CD4-positive, alpha-beta T cell treated with Interleukin-21 for 1 hour (primary cell): ENCODE data around the gene KLHDC7B.
A peak's percentile ranks its signal among the peaks of the same experiment; 100 is the strongest.
"Not testable (repeated sequence)": the region's sequence is repeated elsewhere in the genome, so short reads cannot be mapped to it uniquely, and the experiment has no call there.

Source experiments
- DNase-seq: peaks from one replicate; pipeline ENCODE4 v3.0.0-alpha.2; 2020

The KLHDC7B gene

DNA sequence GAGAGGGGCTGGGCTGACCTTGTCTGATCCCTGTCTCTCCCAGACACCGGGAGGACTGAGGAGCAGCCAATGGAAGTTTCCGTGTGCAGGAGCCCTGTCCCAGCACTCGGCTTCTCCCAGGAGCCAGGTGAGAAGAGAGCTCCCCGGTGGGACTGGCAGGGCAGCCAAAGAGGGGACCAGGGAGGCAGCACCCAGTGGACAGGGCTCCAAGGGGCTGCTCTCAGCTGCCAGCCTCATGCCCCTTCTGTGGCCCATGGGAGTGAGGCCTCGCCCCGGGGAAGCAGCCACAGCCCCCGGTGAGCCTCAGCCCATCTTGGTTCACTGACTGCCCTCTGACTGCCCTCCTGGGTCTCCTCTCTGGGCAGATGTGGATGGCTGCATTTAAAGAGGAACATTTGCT lies 27.1 kb upstream of the KLHDC7B start:
- no peak for DNase-seq

DNA sequence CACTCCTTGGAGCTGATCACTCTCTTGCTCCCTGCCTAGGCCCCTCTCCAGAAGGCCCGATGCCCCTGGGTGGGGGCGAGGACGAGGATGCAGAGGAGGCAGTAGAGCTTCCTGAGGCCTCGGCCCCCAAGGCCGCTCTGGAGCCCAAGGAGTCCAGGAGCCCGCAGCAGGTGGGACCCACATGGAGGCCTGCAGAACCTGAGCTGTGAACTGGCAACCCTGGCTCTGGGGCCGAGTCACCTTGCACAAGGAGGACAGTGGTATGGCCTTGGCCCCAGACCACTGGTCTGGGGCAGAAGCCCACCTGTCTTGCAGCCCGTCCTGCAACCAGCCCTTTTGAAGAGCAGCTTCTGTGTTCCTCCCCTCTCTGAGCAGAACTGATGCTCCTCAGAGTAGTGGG lies 26.5 kb upstream of the KLHDC7B start:
- DNase-seq: no peak

DNA sequence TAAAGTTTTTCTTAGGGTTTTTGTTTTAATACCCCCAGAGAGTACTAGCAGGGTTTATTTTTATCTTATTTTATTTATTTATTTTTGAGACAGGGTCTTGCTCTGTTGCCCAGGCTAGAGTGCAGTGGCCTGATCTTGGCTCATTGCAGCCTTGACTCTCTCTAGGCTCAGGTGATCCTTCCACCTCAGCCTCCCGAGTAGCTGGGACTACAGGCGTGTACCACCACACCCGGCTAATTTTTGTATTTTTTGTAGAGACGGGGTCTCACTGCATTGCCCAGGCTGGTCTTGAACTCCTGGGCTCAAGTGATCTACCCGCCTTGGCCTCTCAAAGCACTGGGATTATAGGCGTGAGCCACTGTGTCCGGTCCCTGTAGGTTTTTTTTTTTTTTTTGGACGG lies 25.5 kb upstream of the KLHDC7B start:
- not testable (repeated sequence) for DNase-seq

GRCh38 chr22:50520826-50521453 lies 24.8 kb upstream of the KLHDC7B start:
- DNase-seq: no peak

DNA sequence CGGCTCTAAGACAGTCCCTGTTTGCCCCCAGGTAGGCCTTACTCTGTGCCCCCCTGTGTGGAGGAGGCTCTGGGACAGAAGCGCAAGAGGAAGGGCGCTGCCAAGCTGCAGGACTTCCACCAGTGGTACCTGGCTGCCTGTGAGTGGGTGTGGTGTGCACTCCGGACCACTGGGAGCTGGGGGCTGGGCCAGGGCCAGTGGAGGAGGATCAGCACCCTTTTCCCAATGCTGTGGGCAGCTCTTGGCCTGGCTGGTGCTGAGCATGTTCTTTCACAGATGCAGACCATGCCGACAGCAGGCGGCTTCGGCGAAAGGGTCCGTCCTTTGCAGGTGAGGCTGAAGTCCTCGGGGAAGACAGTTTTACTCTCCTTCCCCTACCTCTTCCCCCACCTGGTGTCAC lies 24.0 kb upstream of the KLHDC7B start:
- DNase-seq: no peak

DNA sequence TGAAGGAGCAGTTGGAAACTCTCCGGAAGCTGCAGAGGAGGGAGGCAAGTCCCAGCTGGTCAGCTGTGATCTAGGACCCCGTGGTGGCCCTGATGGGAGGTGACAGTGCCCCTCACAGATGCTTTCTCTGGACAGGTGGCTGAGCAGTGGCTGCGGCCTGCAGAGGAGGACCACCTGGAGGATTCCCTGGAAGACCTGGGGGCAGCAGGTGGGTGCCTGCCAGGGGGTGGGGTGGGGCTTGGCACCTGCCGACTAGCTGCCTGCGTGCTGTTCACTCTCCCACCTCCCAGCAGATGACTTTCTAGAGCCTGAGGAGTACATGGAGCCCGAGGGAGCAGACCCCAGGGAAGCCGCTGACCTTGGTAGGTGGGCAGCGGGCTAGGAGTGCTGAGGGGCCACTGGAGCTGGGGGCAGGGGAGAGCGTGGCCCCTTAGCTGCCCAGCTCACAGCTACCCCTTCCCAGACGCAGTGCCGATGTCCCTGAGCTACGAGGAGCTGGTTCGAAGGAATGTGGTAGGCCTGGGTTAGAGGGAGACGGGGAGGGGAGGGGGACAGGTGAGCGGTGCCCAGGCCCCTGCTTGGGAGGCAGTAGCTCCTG lies 23.4 kb upstream of the KLHDC7B start:
- DNase-seq: no peak

DNA sequence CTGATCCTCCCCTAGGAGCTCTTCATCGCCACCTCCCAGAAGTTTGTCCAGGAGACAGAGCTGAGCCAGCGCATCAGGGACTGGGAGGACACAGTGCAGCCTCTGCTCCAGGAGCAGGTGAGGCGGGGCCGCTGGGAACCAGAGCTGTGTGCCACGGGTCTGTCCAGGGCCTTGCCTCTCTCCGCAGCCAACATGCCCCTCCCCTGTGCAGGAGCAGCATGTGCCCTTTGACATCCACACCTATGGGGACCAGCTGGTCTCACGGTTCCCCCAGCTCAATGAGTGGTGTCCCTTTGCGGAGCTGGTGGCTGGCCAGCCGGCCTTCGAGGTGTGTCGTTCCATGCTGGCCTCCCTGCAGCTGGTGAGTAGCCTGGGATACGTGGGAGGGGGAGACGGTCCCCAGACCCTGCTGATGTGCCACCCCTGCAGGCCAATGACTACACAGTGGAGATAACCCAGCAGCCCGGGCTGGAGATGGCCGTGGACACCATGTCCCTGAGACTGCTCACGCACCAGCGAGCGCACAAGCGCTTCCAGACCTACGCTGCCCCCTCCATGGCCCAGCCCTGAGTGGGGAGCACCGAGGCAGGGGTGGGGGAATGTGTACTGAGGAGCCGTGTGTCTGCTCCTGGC lies 22.8 kb upstream of the KLHDC7B start:
- DNase-seq: no peak

DNA sequence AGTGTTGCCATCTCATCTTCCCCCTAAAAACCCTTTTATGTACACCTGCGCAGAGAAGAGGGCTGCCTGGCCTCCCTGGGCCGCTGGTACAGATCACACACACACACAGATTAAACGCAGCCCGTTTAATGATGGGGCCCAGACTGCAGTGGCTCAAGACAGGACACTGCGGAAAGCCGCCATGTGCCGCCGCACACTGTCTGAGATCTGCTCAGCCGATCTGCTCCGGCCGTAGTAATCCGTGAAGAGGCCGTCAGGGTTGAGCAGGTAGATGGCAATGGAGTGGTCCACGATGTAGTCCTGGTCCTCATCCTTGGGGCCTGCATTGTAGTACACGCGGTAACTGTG lies 22.3 kb upstream of the KLHDC7B start:
- DNase-seq: no peak

DNA sequence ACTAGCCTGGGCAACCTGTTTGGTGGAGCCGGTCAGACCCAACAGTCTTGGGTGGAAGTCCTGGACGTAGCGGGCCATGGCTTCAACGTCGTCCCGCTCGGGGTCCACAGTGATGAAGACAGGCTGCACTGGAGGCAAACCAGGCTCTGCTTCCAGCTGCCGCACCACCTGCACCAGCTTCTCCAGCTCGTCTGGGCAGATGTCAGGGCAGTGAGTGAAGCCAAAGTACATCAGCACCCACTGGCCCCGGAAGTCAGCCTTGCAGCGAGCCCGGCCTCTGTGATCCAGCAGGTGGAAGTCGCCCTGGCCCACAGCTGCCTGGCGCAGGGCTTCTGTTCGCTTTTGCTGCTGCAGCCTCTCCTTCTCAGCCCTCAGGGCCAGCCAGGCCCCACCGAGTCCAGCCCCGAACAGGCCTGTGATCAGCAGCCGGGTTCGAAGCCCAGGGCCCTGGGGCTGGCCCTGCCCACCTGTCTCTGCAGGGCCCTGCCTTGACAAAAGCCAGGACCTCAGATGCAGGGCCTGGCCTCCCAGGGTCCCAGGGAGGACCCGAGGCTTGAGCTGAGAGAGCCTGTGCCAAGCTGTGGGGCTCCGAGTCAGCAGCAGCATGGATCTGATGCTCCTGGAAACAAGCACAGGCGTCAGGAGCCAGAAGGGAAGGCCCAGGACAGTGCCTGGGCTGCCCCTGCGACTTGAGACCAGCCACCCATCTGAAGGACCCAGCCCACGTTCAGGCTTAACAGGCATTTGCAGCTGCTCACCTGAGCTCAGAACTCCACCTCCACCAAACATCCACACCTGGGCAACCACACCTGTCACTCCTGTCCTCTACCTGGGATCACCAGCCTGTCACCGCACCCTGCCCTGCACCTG lies 21.7 kb upstream of the KLHDC7B start:
- DNase-seq: no peak

DNA sequence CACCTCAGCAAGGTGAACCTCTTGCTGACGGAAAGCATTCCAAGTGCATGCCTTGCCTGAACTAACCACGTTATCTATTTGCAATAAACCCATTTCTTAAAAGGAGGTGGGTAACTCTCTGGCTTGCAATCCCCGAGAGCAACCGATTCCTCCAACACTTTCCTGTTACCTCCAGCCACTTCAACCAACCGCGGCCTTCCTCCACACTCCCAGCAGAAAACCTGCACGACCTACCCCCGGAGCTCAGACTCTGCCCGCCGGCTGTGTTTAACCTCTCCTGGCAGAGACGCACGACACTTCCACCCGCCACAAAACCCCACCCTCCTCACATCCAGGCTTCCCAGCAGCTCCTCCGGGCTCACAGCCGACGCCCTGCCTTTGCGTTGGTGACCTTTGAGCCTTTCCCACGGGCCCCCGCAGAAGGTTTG lies 21.0 kb upstream of the KLHDC7B start:
- DNase-seq: no peak

DNA sequence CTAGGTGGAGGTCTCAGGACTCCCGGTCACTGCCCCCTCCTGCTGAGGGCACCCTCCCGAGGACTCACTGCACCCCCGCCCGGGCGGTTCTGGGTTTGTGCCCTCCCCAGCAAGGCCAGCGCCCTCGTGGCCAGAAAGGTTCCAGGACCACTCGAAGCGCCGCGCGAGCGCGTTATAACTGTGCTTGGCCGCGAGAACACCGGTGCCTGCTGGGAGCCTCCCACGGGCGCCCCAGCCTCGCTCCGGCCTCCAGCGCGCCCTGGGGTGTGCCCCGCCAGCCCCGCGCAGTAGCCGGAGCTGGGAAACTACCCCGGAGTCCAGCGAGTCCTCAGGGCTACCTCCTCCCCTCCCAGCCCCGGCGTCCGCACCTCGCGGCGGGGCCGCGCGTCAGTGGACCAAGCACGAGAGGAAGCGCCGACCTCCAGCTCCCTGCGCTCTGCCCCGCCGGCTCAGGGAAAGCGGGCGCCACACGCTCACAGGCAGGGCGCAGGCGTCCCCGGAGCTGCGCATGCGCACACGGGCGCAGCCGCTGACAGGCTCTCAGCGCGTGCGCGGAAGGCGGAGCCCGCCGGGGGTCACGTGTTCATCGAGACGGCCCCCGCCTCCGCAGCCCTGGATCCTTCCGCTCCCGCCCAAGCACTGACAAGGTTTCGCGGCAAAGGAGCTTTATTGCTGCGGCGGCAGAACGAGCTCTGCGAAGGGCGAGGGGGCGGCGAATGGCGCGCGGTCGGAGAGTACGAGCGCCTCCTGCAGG lies 20.4 kb upstream of the KLHDC7B start, which contains the start of gene SCO2:
Gene SCO2, minus strand, starts transcription at position 495 of the 754 bp plus-strand sequence. CDS start 1,187 bp downstream, outside the sequence.
- peak; percentile 97 for DNase-seq

DNA sequence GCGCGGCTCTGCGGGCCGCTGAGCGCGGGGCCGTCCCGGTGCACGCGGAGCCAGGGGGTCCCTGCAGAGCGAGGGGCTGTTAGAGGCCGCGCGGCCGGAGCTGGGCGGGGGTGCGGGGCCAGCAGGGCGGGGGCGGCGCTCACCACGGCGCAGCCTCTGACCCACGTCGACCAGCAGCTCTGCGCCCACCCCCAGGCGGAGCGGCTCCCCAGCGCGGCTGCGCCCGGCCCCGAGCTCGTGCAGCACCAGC lies 19.9 kb upstream of the KLHDC7B start:
- no peak for DNase-seq

DNA sequence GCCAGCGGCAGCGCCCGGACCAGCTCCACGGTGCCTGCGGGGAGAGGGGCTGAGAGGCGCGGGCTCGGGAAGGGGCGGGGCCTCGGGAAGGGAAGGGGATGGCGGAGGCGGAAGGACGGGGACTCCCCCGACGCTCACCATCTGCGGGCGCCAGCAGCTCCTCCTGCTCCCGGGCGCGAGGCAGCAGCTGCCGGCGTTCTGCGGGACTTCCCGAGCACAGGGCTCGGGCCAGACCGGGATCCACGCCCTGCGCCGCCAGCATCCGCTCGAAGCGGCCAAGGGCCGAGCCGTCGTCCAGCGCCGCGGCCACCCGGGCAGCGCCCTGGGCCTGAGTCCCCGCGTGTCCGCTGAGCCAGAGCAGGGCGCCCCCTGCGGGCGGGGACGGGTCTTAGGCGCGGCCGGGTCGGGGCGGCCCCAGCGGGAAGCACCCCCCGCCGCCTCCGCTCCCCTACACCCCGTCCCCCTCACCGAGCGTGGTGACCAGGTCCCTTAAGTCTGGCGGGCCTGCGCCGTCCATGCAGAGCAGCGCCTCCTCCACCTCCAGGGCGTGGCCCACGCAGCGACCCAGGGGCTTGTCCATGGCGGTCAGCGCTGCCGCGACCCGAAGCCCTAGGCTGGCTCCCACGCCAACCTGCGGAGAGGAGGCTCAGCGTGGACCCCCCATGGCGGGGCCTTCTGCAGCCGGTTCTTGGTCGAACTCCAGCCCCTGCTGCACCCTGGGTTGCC lies 19.4 kb upstream of the KLHDC7B start:
- DNase-seq: peak; percentile 90

- DNase-seq: peak; percentile 65
Measured at GRCh38 chr22:50526834-50527801, 18.6 kb upstream of the KLHDC7B start.

DNA sequence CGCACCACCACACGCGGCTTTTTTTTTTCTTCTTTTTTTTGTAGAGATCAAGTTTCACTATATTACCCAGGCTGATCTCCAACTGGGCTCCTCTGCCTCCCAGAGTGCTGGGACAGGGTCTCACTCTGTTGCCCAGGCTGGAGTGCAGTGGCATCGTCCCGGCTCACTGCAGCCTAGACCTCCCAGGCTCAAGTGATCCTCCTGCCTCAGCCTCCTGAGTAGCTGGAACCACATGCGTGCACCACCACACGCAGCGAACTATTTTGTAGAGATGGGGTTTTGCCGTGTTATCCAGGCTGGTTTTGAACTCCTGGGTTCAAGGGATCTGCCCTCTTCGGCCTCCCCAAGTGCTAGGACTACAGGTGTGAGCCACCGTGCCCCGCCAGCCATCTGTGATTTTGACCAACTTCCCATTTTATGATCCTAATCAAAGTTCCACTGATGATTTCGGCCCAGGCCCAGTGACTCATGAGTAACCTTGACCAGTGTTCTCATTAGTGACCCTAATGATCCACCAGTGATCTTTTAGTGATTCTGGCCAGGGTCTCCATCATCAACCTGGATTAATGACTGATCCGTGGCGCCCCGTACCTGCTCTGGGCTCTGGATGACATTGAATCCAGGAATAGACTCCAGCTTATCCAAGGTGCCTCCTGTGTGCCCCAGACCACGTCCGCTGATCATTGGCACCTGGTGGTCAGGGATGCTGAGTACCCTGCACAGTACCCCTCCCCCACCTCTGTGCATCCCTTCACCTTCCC lies 17.6 kb upstream of the KLHDC7B start:
- DNase-seq: no peak

DNA sequence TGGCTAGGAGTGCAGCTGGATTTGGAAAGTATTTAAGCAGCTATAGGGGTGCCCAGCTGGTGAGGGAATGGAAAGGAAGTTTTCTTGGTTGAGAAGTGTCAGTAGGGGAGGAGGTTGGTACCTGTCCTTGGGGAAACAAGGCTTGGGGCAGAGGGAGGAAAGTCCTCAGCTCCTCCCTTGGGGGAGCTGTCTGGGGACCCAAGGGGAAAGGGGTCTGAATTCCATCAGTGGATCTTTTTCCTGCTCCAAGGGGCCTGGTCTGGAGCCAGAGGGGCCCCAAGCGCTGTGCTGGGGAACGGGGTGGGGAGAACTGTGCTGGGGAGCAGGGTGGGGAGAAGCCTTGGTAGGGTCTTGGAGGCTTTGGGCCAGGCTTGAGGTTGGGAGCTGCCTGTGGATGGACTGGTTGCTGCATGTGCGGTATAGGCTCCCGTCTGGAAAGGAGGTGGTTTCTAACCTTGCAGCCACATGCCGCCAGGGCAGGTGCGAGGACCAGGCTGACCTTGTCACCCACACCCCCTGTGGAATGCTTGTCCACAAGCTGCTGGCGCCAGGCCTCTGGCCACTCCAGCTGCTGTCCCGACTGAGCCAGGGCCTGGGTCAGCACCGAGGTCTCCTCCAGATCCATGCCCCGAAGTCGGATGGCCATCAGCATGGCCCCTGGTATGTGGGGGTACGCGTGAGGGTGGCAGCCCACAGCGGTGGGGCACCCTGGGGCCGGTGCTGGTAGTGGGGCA lies 16.9 kb upstream of the KLHDC7B start:
- DNase-seq: no peak

DNA sequence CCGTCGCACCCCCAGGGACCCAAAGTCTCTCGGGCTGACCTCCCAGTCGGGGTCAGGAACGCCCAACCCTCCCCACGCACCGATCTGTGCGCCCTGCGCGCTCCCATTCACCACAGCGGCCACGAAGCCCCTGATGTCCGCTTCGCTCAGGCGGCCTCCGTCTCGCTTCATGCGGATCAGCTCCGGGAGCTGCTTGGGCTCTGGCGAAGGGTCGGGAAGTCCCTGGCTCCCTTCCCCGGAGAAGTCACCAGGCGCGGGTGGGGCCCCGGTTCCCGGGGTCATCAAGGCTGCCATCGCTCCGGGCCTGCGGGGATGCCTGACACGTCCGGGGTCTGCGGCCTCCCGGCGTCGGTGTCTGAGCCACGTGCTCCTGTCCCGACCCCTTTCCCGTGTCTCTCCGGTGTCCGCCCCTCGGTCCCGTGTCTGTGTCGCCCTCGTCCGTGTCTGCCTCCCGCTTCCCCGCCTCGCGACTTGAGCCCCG lies 16.2 kb upstream of the KLHDC7B start:
- no peak for DNase-seq

GRCh38 chr22:50529897-50530579 lies 15.7 kb upstream of the KLHDC7B start, which contains the start of gene TYMP:
TSS of gene TYMP (minus strand) at chr22:50530012. CDS start at chr22:50529709, 303 bp downstream.
- peak; percentile 82 for DNase-seq

- DNase-seq: no peak
Measured at GRCh38 chr22:50530580-50530876, 15.2 kb upstream of the KLHDC7B start.
